ENCODE results near the gene MARF1. TPM values are rescaled to one million over a fixed set of nuclear protein-coding genes. Genes with fewer than 3 reads are reported as not detected.
"Not testable (repeated sequence)": the region's sequence is repeated elsewhere in the genome, so short reads cannot be mapped to it uniquely, and the experiment has no call there.

Gene MARF1
- total RNA-seq, 1 donor from 2014 or later, result 186 TPM

DNA sequence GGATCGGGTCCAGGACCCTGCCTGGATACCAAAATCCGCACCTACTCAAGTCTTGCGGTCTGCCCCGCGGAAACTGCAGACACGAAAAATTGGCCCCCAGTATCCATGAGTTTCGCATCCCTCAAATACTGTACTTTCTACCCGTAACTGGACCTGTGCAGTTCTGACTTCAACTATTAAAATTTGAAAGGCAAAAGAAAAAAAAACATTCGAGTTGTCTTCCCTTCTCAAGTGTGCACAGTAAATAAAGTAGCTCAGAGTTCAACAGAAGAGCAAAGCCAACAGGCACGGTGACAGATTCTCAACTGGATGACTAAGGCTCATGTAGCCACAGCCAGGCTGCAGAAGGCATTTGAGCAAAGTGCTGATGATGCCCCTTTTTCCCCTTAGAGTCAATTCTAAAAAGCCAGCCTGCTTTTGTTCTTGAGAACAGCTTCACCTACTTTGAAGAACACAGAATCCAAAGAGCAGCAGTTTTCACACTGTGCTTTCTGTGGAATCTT is 32.5 kb downstream of the MARF1 start:
- H3K36me3 Mint-ChIP-seq (ENCODE audit: low read depth), result peaks cover 87% of the 10 kb centered on the region
- H3K4me3 Mint-ChIP-seq, result no peak overlapping the region
- no peaks in the 10 kb centered on the region for H3K27me3 Mint-ChIP-seq
- DNase-seq (no peak), ATAC-seq (ENCODE audit: low read depth) (no peak)
- no peak for TF ChIP-seq CTCF (IDR thresholded peaks at IDR 0.05)
- H3K9me3 Mint-ChIP-seq, result no peaks in the 10 kb centered on the region
- no peak overlapping the region for H3K27ac Mint-ChIP-seq
- ChIA-PET POLR2A (no interaction called here), CTCF (no interaction called here)
- H3K4me1 Mint-ChIP-seq, result no peaks in the 10 kb centered on the region
- intact Hi-C loops (cut with micrococcal nuclease), result loop anchor here (10.0 kb wide), 1 partner anchor 56 kb away; no protein-coding TSS in a partner anchor

DNA sequence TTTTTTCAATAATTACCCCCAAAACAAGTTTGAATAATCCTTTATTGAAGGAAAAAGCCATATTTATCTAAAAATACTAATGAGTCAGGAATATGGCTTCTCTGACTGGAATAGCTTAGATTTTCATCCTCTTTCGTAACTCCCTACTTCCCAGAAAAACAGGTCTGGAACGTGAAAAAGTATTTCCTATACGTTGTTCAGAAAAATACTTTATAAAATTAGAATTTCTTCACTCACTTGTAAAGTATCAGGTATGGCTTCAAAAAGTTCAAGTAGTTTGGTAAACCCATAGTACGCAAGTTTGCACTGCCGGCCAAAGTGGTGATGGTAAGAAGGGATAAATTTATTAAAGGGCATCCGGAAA is 33.7 kb downstream of the MARF1 start:
- no peak overlapping the region for H3K27ac Mint-ChIP-seq
- DNase-seq, result no peak
- H3K36me3 Mint-ChIP-seq (ENCODE audit: low read depth), result peaks cover 93% of the 10 kb centered on the region
- intact Hi-C loops (cut with micrococcal nuclease), result no loop called here
- ChIA-PET POLR2A (no interaction called here), CTCF (no interaction called here)
- H3K9me3 Mint-ChIP-seq, result no peaks in the 10 kb centered on the region
- no peak for ATAC-seq (ENCODE audit: low read depth)
- H3K4me3 Mint-ChIP-seq, result no peak overlapping the region
- no peaks in the 10 kb centered on the region for H3K27me3 Mint-ChIP-seq
- H3K4me1 Mint-ChIP-seq, result no peaks in the 10 kb centered on the region
- no peak for TF ChIP-seq CTCF (IDR thresholded peaks at IDR 0.05)

GRCh38 chr16:15608398-15609285 is 34.3 kb downstream of the MARF1 start:
- no peak for TF ChIP-seq CTCF (IDR thresholded peaks at IDR 0.05)
- H3K27ac Mint-ChIP-seq, result peak overlapping the region; percentile 41
- POLR2A ChIA-PET, result no interaction called here

DNA sequence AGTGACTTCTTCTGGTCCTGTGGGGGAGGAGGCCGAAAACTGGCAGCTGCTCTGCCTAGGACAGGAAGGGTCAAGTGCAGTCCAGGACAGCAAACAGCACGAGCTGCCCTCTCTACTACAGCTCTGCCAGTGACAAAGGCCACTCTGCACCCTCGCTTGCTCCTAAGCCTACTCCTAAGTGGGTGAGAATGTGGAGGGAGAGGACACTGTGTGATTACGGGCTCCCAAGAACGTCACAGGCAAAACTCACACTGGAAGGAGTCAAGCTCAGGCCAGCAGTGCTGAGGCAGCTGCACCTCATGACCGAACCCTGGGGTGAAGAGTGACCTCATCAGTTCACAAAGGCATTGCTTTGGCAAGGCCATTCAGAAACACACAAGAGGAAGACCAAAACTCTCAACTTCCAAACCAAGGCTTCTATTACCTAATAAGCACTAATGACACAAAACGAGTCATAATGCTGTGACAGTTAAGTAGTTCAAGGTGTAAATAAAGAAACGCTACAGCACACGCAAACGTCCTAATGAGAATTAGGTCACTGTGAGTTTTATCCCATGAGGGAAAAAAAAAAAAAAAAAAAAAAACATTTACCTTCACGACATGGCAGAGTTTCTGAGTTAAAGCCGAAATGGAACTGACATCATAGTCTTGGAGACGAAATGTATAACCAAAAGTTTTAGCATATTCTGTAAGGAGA is 35.1 kb downstream of the MARF1 start:
- intact Hi-C loops (cut with micrococcal nuclease), result no loop called here
- Mint-ChIP-seq H3K27me3 (no peaks in the 10 kb centered on the region), H3K4me1 (no peaks in the 10 kb centered on the region), H3K36me3 (ENCODE audit: low read depth) (peaks cover 97% of the 10 kb centered on the region), H3K27ac (peak overlapping the region; percentile 41), H3K9me3 (no peaks in the 10 kb centered on the region), H3K4me3 (no peak overlapping the region)
- CTCF ChIA-PET, result no interaction called here
- no peak for TF ChIP-seq CTCF (IDR thresholded peaks at IDR 0.05)
- ATAC-seq (ENCODE audit: low read depth) (no peak), DNase-seq (no peak)
- POLR2A ChIA-PET, result interaction anchor here (0.8 kb wide), 1 partner anchor 17 kb away, joined by 4 read pairs; no protein-coding TSS in a partner anchor

More at GRCh38 chr16:15608398-15609285, 34.3 kb downstream of the MARF1 start:
- ATAC-seq (ENCODE audit: low read depth) (no peak), DNase-seq (no peak)
- no peaks in the 10 kb centered on the region for H3K4me1 Mint-ChIP-seq
- no peak overlapping the region for H3K4me3 Mint-ChIP-seq
- H3K27me3 Mint-ChIP-seq, result no peaks in the 10 kb centered on the region
- CTCF ChIA-PET, result no interaction called here
- peaks cover 94% of the 10 kb centered on the region for H3K36me3 Mint-ChIP-seq (ENCODE audit: low read depth)
- H3K9me3 Mint-ChIP-seq, result no peaks in the 10 kb centered on the region
- intact Hi-C loops (cut with micrococcal nuclease), result no loop called here

GRCh38 chr16:15607221-15607699 is 35.7 kb downstream of the MARF1 start:
- H3K4me3 Mint-ChIP-seq; intact Hi-C loops (cut with micrococcal nuclease); H3K9me3 Mint-ChIP-seq; H3K4me1 Mint-ChIP-seq; ATAC-seq (ENCODE audit: low read depth); DNase-seq; H3K27me3 Mint-ChIP-seq; CTCF ChIA-PET; H3K27ac Mint-ChIP-seq: not testable (repeated sequence)
- peaks cover 97% of the 10 kb centered on the region for H3K36me3 Mint-ChIP-seq (ENCODE audit: low read depth)
- POLR2A ChIA-PET, result interaction anchor here (0.8 kb wide), 1 partner anchor 17 kb away, joined by 4 read pairs; no protein-coding TSS in a partner anchor

Measured in activated B cell treated with CpG ODN at 0.5 μM for 24 hours (primary cell).